Measurements from ENCODE around the gene HS2ST1.
"Not testable (repeated sequence)": the region's sequence is repeated elsewhere in the genome, so short reads cannot be mapped to it uniquely, and the experiment has no call there.

Gene HS2ST1

DNA sequence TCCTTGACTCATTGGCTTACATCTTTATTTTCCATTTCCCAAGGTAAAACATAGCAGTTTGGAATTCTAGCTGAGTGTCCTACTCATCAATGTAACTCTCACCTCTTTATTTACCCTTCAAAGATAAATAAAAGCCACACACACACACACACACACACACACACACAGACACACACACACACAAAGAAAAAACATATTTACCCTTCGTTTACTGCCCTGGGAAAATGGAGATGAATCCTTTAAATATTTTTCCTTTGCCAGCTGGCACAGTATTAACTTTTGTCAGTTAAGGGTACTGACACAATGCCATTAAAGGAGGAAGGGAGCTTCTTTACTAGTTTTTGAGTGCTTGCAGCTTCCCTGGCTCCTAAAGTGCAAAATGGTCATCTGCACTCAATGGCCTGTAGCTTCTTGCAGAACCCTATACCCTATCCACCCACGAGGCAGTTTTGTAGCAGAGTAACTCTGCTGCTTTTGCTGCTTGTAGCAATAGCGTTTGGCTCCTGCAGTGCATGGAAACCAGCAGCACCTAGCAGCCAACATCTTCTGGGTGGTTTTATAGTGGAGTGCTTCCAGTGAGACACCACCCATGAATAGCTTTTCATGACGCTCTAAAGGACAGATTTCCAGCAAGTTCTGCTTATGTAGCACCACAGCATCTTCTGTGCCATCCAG is 103.7 kb downstream of the HS2ST1 start:
- Histone ChIP-seq H3K27me3 (ENCODE audit: control insufficient read depth, insufficient read depth, low read length) (no peaks in the 10 kb centered on the region), H3K4me3 (ENCODE audit: low read depth, low read length) (no peak overlapping the region), H3K36me3 (ENCODE audit: control insufficient read depth, insufficient read depth, low read length) (no peaks in the 10 kb centered on the region), H3K9ac (ENCODE audit: low read length) (no peak overlapping the region), H3K4me1 (ENCODE audit: control insufficient read depth, insufficient read depth, low read length) (peaks cover 6% of the 10 kb centered on the region; the same call in 1 of the 2 replicates), H3K9me3 (ENCODE audit: control insufficient read depth, insufficient read depth, low read depth, low read length) (peaks cover 20% of the 10 kb centered on the region), H3K27ac (ENCODE audit: low read depth, low read length) (no peak overlapping the region)

DNA sequence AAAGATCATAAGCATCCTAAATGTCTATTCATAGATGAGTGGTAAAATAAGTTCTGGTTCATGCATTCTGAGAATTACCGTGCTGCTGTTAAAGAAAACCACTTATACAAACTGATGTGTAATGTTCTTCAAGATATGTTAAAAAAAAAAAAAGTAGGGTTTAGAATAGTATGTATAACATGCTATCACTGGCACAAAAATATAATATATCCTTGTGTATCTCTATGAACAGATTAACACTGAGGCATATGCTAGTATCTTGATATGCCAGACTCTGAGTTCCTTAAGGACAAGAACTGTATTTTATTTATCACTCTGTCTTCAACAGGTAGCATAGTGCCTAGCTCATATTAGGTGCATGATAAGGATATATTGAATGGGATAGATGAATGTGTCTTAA is 108.9 kb downstream of the HS2ST1 start:
- H3K27me3 ChIP-seq (ENCODE audit: control insufficient read depth, insufficient read depth, low read length): no peaks in the 10 kb centered on the region
- no peak overlapping the region for H3K27ac ChIP-seq (ENCODE audit: low read depth, low read length)
- no peaks in the 10 kb centered on the region for H3K9me3 ChIP-seq (ENCODE audit: control insufficient read depth, insufficient read depth, low read depth, low read length)
- no peaks in the 10 kb centered on the region for H3K36me3 ChIP-seq (ENCODE audit: control insufficient read depth, insufficient read depth, low read length)
- H3K4me3 ChIP-seq (ENCODE audit: low read depth, low read length): no peak overlapping the region
- no peak overlapping the region for H3K9ac ChIP-seq (ENCODE audit: low read length)
- peaks cover 3% of the 10 kb centered on the region; the same call in 1 of the 2 replicates for H3K4me1 ChIP-seq (ENCODE audit: control insufficient read depth, insufficient read depth, low read length)

- no peak overlapping the region for H3K4me3 ChIP-seq (ENCODE audit: low read depth, low read length)
- no peaks in the 10 kb centered on the region for H3K36me3 ChIP-seq (ENCODE audit: control insufficient read depth, insufficient read depth, low read length)
- no peaks in the 10 kb centered on the region for H3K9me3 ChIP-seq (ENCODE audit: control insufficient read depth, insufficient read depth, low read depth, low read length)
- H3K27me3 ChIP-seq (ENCODE audit: control insufficient read depth, insufficient read depth, low read length): no peaks in the 10 kb centered on the region
- H3K27ac ChIP-seq (ENCODE audit: low read depth, low read length): no peak overlapping the region
- H3K4me1 ChIP-seq (ENCODE audit: control insufficient read depth, insufficient read depth, low read length): peaks cover 3% of the 10 kb centered on the region; the same call in 1 of the 2 replicates
- H3K9ac ChIP-seq (ENCODE audit: low read length): no peak overlapping the region
These were observed 110.6 kb downstream of the HS2ST1 start for GRCh38 chr1:87024936-87025540.

GRCh38 chr1:87027561-87027960 is 113.1 kb downstream of the HS2ST1 start:
- H3K4me1 ChIP-seq (ENCODE audit: control insufficient read depth, insufficient read depth, low read length); H3K9me3 ChIP-seq (ENCODE audit: control insufficient read depth, insufficient read depth, low read depth, low read length); H3K27me3 ChIP-seq (ENCODE audit: control insufficient read depth, insufficient read depth, low read length); H3K4me3 ChIP-seq (ENCODE audit: low read depth, low read length); H3K36me3 ChIP-seq (ENCODE audit: control insufficient read depth, insufficient read depth, low read length); H3K27ac ChIP-seq (ENCODE audit: low read depth, low read length); H3K9ac ChIP-seq (ENCODE audit: low read length): not testable (repeated sequence)

DNA sequence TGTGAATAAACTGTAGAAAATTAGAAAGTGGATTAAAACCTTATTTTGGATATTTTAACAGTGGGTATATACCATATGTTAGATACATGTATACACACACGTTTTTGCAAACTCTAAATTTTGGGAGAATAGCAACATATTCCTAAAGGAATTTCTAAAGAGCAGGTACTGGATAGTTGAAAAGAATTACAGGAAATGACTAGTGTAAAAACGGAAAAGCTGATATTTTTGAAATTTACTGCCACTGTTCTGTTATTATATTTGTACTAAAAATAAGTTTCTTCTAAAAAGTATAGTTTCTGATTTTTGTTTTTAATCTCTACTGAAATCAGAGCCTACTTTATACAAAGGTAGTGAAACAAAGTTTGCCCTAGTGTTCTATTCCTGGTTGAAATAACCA is 114.1 kb downstream of the HS2ST1 start:
- H3K9ac ChIP-seq (ENCODE audit: low read length): no peak overlapping the region
- no peaks in the 10 kb centered on the region for H3K27me3 ChIP-seq (ENCODE audit: control insufficient read depth, insufficient read depth, low read length)
- no peaks in the 10 kb centered on the region for H3K9me3 ChIP-seq (ENCODE audit: control insufficient read depth, insufficient read depth, low read depth, low read length)
- no peak overlapping the region for H3K4me3 ChIP-seq (ENCODE audit: low read depth, low read length)
- H3K4me1 ChIP-seq (ENCODE audit: control insufficient read depth, insufficient read depth, low read length): peaks cover 3% of the 10 kb centered on the region; the same call in 1 of the 2 replicates
- H3K36me3 ChIP-seq (ENCODE audit: control insufficient read depth, insufficient read depth, low read length): no peaks in the 10 kb centered on the region
- no peak overlapping the region for H3K27ac ChIP-seq (ENCODE audit: low read depth, low read length)

DNA sequence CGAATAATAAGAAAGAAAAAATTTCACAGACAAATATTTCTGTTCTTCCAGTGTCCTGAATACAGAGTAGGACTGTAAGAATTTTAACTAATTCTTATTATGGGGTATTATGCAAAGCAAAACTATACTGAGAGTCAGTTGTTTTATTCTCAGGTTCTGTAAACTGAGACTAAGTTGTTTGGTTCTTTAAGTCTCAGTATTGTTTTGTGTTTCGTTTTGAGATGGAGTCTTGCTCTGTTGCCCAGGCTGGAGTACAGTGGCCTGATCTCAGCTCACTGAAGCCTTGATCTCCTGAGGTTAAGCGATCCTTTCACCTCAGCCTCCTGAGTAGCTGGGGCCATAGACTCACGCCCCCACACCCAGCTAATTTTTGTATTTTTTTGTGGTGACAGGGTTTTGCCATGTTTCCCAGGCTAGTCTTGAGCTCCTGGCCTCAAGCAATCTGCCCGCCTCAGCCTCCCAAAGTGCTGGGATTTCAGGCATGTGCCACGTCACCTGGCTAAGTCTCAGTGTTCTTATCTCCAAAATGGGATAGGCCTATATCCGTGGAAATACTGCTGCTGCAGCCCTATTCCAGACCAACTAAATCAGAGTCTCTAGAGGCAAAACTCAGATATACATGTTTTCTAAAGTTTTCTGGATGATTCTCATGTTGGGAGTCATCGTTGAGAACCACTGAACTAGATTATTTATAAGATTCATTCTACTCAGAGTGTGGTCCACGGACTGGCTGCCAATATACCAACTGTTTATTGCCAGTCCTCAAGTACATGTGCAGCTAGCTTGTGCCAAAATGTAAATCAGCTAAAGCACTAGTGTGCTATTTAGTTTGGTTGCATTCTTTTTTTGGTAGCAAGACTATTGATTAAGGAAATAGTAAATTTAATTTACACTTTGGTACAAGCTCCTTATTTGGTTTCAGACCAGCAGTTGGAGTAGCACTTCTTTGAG is 116.6 kb downstream of the HS2ST1 start:
- no peak overlapping the region for H3K9ac ChIP-seq (ENCODE audit: low read length)
- H3K4me1 ChIP-seq (ENCODE audit: control insufficient read depth, insufficient read depth, low read length): no peaks in the 10 kb centered on the region
- H3K9me3 ChIP-seq (ENCODE audit: control insufficient read depth, insufficient read depth, low read depth, low read length): no peaks in the 10 kb centered on the region
- no peaks in the 10 kb centered on the region for H3K36me3 ChIP-seq (ENCODE audit: control insufficient read depth, insufficient read depth, low read length)
- no peak overlapping the region for H3K4me3 ChIP-seq (ENCODE audit: low read depth, low read length)
- H3K27me3 ChIP-seq (ENCODE audit: control insufficient read depth, insufficient read depth, low read length): no peaks in the 10 kb centered on the region
- H3K27ac ChIP-seq (ENCODE audit: low read depth, low read length): no peak overlapping the region

GRCh38 chr1:87034351-87034750 is 119.9 kb downstream of the HS2ST1 start:
- Histone ChIP-seq H3K27me3 (ENCODE audit: control insufficient read depth, insufficient read depth, low read length) (no peaks in the 10 kb centered on the region), H3K4me3 (ENCODE audit: low read depth, low read length) (no peak overlapping the region), H3K9ac (ENCODE audit: low read length) (no peak overlapping the region), H3K4me1 (ENCODE audit: control insufficient read depth, insufficient read depth, low read length) (no peaks in the 10 kb centered on the region), H3K9me3 (ENCODE audit: control insufficient read depth, insufficient read depth, low read depth, low read length) (no peaks in the 10 kb centered on the region), H3K27ac (ENCODE audit: low read depth, low read length) (no peak overlapping the region), H3K36me3 (ENCODE audit: control insufficient read depth, insufficient read depth, low read length) (no peaks in the 10 kb centered on the region)

- H3K4me1 ChIP-seq (ENCODE audit: control insufficient read depth, insufficient read depth, low read length): no peaks in the 10 kb centered on the region
- no peak overlapping the region for H3K4me3 ChIP-seq (ENCODE audit: low read depth, low read length)
- H3K36me3 ChIP-seq (ENCODE audit: control insufficient read depth, insufficient read depth, low read length): no peaks in the 10 kb centered on the region
- H3K27ac ChIP-seq (ENCODE audit: low read depth, low read length): no peak overlapping the region
- H3K9me3 ChIP-seq (ENCODE audit: control insufficient read depth, insufficient read depth, low read depth, low read length): no peaks in the 10 kb centered on the region
- no peaks in the 10 kb centered on the region for H3K27me3 ChIP-seq (ENCODE audit: control insufficient read depth, insufficient read depth, low read length)
- no peak overlapping the region for H3K9ac ChIP-seq (ENCODE audit: low read length)
These were observed 124.7 kb downstream of the HS2ST1 start for GRCh38 chr1:87039096-87039495.

DNA sequence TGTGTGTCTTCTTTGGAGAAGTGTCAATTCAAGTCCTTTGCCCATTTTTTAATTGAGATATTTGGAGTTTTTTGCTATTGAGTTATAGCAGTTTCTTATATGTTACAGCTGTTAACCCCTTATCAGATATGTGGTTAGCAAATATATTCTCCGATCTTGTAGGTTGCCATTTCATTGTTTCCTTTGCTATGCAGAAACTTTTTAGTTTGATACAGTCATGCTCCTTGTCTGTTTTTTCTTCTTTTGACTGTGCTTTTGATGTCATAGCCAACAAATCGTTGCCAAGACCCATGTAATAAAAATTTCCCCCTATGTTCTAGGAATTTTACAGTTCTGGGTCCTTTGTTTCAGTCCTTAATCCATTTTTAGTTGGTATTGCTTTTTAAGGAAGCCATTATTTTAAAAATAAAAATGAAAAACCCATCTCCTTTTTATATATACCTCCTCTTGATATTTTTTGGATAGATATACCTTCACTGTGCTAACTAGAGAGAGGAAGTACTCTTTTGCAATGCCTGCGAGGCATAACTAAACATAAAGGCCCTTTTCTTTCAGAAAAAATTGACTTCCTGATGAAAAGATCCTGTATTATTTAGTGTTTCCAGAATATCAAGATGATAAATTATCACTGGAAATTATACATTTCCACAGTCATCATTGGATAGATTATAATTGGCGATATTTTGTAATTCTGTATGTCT is 127.8 kb downstream of the HS2ST1 start:
- Histone ChIP-seq H3K27me3 (ENCODE audit: control insufficient read depth, insufficient read depth, low read length) (no peaks in the 10 kb centered on the region), H3K4me1 (ENCODE audit: control insufficient read depth, insufficient read depth, low read length) (no peaks in the 10 kb centered on the region), H3K36me3 (ENCODE audit: control insufficient read depth, insufficient read depth, low read length) (no peaks in the 10 kb centered on the region), H3K9ac (ENCODE audit: low read length) (no peak overlapping the region), H3K9me3 (ENCODE audit: control insufficient read depth, insufficient read depth, low read depth, low read length) (no peaks in the 10 kb centered on the region), H3K4me3 (ENCODE audit: low read depth, low read length) (no peak overlapping the region), H3K27ac (ENCODE audit: low read depth, low read length) (no peak overlapping the region)

DNA sequence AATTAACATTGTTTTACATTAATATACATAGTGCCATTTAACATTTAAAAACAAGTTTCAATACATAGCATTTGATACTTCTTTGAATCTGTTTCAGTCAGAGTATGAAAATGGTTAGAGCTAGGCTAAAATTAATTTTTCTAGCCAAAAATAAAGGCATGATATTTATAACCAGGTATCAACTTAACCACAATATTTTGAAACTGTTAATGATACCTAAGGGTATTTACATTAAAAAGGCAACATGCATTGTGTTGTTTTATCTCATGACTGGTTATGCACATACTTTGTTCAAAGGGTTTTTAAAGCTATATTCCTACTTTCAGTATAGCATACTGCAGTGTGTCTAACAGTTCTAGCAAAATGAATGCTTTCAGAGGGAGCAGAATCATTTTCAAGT is 130.0 kb downstream of the HS2ST1 start:
- H3K4me3 ChIP-seq (ENCODE audit: low read depth, low read length): no peak overlapping the region
- H3K9ac ChIP-seq (ENCODE audit: low read length): no peak overlapping the region
- H3K27ac ChIP-seq (ENCODE audit: low read depth, low read length): no peak overlapping the region

More for the DNA sequence above, 130.0 kb downstream of the HS2ST1 start:
- Histone ChIP-seq H3K4me1 (ENCODE audit: control insufficient read depth, insufficient read depth, low read length) (no peaks in the 10 kb centered on the region), H3K36me3 (ENCODE audit: control insufficient read depth, insufficient read depth, low read length) (no peaks in the 10 kb centered on the region), H3K9me3 (ENCODE audit: control insufficient read depth, insufficient read depth, low read depth, low read length) (peaks cover 13% of the 10 kb centered on the region), H3K27me3 (ENCODE audit: control insufficient read depth, insufficient read depth, low read length) (no peaks in the 10 kb centered on the region)

Data from HUES6 (cell line).